DND-41 (cell line): Measurements from ENCODE around the gene PTPRN2.
"Not testable (repeated sequence)": the region's sequence is repeated elsewhere in the genome, so short reads cannot be mapped to it uniquely, and the experiment has no call there.

Experiments used
- ATAC-seq: fragments of 200-7000 bp; cut with Tn5 transposase; 3 replicates; pipeline ENCODE4 v1.9.1; 2021; ENCODE audit warnings: low read depth; ENCODE audit not compliant: insufficient read depth
- DNase-seq: peaks from one replicate; pipeline ENCODE4 v3.0.0-alpha.2; 2020
- H2AFZ ChIP-seq: 2 replicates; pipeline ENCODE4 v1.6.0; 2012; ENCODE audit warnings: low read depth, low read length
- H3K27ac ChIP-seq: 2 replicates; pipeline ENCODE4 v1.5.1; 2012; ENCODE audit warnings: low read length, inconsistent platforms
- H3K27me3 ChIP-seq: fragments of 200-600 bp; sonication (generic); 2 replicates; pipeline ENCODE4 v1.6.0; 2012; ENCODE audit warnings: low read length, mild to moderate bottlenecking, inconsistent platforms; ENCODE audit not compliant: insufficient read depth, poor library complexity
- H3K36me3 ChIP-seq: 2 replicates; pipeline ENCODE4 v1.5.1; 2012; ENCODE audit warnings: low read length, inconsistent platforms; ENCODE audit not compliant: insufficient read depth
- H3K4me1 ChIP-seq: 2 replicates; pipeline ENCODE4 v1.5.1; 2012; ENCODE audit warnings: mild to moderate bottlenecking, low read length; ENCODE audit not compliant: insufficient read depth
- H3K4me2 ChIP-seq: 2 replicates; pipeline ENCODE4 v1.6.0; 2012; ENCODE audit warnings: mild to moderate bottlenecking, moderate library complexity, low read length, inconsistent platforms; ENCODE audit not compliant: insufficient read depth
- H3K4me3 ChIP-seq, 2 experiments: fragments of 200-600 bp in 1 of 2; shearing (Covaris generic) in 1 of 2; 2 replicates each; pipeline ENCODE4 v1.5.1; 2012 to 2016; ENCODE audit warnings: inconsistent platforms in 2 of 2, low read length in 2 of 2, mild to moderate bottlenecking in 2 of 2, low read depth in 1 of 2, moderate library complexity in 1 of 2
- H3K79me2 ChIP-seq: 2 replicates; pipeline ENCODE4 v1.6.0; 2012; ENCODE audit warnings: low read length, inconsistent platforms; ENCODE audit not compliant: insufficient read depth
- H3K9ac ChIP-seq: 2 replicates; pipeline ENCODE4 v1.6.0; 2012; ENCODE audit warnings: low read depth, mild to moderate bottlenecking, inconsistent platforms, low read length, moderate library complexity
- H3K9me3 ChIP-seq: 2 replicates; pipeline ENCODE4 v1.5.1; 2012; ENCODE audit warnings: low read length, moderate library complexity, mild to moderate bottlenecking, inconsistent platforms; ENCODE audit not compliant: insufficient read depth, severe bottlenecking
- H4K20me1 ChIP-seq: 2 replicates; pipeline ENCODE4 v1.6.0; 2012; ENCODE audit warnings: low read length; ENCODE audit not compliant: insufficient read depth
- EZH2 ChIP-seq: IDR thresholded peaks from 3 replicates; pipeline ENCODE4 v1.6.1; 2012; ENCODE audit warnings: borderline replicate concordance, low read depth, mild to moderate bottlenecking, moderate library complexity, low read length, inconsistent platforms; ENCODE audit not compliant: severe bottlenecking
- TF ChIP-seq, protein P1 (sequence below): IDR thresholded peaks from 2 replicates; pipeline ENCODE4 v1.5.1; 2012; ENCODE audit warnings: borderline replicate concordance, low read length, moderate library complexity, mild to moderate bottlenecking; ENCODE audit not compliant: poor library complexity, severe bottlenecking; ENCODE audit errors: extremely low read depth

The PTPRN2 gene

DNA sequence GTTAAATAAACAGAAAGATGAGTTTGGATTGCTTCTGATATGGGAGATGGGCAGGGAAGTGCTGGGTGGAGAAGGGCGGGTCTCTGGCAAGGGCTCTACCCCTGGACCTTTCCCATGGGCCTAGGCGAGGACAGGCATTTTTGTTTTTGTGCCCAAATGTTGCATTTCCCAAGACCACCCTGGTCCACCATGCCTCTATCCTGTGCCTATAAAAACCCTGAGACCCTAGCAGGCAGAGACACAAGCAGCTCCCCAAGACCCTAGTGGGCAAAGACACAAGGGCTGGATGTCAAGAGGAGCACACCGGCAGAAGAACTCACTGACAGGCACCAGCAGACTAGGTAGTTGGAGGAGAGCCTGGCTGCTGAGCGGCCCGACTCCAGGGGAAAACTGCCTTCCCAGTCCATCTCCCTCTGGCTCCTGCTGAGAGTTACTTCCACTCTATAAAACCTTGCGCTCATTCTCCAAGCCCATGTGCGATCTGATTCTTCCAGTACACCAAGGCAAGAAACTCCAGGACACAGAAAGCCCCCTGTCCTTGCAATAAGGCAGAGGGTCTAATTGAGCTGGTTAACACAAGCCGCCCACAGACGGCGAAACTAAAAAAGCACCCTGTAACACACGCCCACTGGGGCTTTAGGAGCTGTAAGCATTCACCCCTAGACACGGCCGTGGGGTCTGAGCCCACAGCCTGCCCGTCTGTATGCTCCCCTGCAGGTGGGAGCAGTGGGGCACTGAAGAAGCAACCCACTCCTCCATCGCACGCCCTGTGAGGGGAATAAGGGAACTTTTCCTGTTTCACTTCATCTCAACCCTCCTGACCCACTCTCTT, 291.4 kb downstream of the PTPRN2 start:
- Histone ChIP-seq H3K9me3 (no peaks in the 10 kb centered on the region), H3K27me3 (peaks cover 4% of the 10 kb centered on the region), H3K36me3 (no peaks in the 10 kb centered on the region), H3K27ac (no peak overlapping the region), H3K4me2 (no peak overlapping the region), H3K79me2 (no peaks in the 10 kb centered on the region), H4K20me1 (no peaks in the 10 kb centered on the region), H3K9ac (no peak overlapping the region), H3K4me1 (no peaks in the 10 kb centered on the region), H3K4me3 (no peak overlapping the region), H2AFZ (no peak overlapping the region)
- ATAC-seq (no peak), DNase-seq (no peak)
- TF ChIP-seq, protein P1, sequence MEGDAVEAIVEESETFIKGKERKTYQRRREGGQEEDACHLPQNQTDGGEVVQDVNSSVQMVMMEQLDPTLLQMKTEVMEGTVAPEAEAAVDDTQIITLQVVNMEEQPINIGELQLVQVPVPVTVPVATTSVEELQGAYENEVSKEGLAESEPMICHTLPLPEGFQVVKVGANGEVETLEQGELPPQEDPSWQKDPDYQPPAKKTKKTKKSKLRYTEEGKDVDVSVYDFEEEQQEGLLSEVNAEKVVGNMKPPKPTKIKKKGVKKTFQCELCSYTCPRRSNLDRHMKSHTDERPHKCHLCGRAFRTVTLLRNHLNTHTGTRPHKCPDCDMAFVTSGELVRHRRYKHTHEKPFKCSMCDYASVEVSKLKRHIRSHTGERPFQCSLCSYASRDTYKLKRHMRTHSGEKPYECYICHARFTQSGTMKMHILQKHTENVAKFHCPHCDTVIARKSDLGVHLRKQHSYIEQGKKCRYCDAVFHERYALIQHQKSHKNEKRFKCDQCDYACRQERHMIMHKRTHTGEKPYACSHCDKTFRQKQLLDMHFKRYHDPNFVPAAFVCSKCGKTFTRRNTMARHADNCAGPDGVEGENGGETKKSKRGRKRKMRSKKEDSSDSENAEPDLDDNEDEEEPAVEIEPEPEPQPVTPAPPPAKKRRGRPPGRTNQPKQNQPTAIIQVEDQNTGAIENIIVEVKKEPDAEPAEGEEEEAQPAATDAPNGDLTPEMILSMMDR = no peak
- TF ChIP-seq EZH2 = no peak

GRCh38 chr7:158294468-158295215, 293.0 kb downstream of the PTPRN2 start:
- not testable (repeated sequence) for H3K27ac ChIP-seq, H3K9me3 ChIP-seq, ATAC-seq, H3K27me3 ChIP-seq, H3K36me3 ChIP-seq, H4K20me1 ChIP-seq, H3K4me1 ChIP-seq, H3K4me2 ChIP-seq, H3K79me2 ChIP-seq, DNase-seq, H3K4me3 ChIP-seq, H2AFZ ChIP-seq, H3K9ac ChIP-seq

DNA sequence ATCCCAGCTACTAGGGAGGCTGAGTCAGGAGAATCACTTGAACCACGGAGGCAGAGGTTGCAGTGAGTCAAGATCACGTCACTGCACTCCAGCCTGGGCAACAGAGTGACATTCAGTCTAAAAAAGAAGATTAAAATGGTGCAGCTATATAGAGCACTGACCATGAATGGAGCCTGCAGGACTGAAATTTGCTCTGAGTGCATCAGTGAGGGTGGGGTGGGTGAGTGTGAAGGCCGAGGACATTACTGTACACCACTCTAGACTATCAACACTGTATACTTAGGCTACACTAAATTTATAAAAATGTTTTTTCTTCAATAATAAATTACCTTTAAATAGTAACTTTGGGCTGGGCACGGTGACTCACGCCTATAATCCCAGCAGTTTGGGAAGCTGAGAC, 294.7 kb downstream of the PTPRN2 start:
- no peak for TF ChIP-seq EZH2
- TF ChIP-seq, protein P1 = no peak
- no peaks in the 10 kb centered on the region for H4K20me1 ChIP-seq
- H3K79me2 ChIP-seq = no peaks in the 10 kb centered on the region
- no peak for DNase-seq
- no peak overlapping the region for H3K4me3 ChIP-seq
- peaks cover 8% of the 10 kb centered on the region for H3K9me3 ChIP-seq
- H3K27ac ChIP-seq = no peak overlapping the region
- H3K4me2 ChIP-seq = no peak overlapping the region
- H2AFZ ChIP-seq = no peak overlapping the region
- H3K36me3 ChIP-seq = no peaks in the 10 kb centered on the region
- no peak for ATAC-seq
- H3K9ac ChIP-seq = no peak overlapping the region
- no peaks in the 10 kb centered on the region for H3K4me1 ChIP-seq
- no peaks in the 10 kb centered on the region for H3K27me3 ChIP-seq

DNA sequence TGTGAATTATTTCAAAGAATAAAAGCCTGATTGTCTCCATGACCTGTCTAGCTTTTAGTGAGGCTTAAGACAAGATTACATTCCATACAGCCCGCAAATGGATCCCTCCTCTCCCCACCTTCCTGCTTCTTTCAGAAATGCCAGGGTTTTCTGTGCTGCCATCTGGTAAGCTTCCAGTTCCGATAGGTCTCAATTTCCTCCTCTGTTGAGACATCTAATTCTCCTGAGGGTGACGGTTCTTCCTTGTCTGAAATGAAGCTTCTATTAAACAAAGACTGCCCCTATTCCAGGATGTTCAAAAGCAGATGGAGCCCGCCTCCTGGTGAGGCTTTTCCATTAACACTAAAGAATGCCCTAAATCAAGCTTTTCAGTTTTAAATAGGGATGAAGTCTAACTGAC, 295.6 kb downstream of the PTPRN2 start:
- TF ChIP-seq, protein P1 = no peak
- no peak for TF ChIP-seq EZH2
- Histone ChIP-seq H3K9me3 (peaks cover 8% of the 10 kb centered on the region), H2AFZ (no peak overlapping the region), H3K79me2 (no peaks in the 10 kb centered on the region), H3K4me1 (no peaks in the 10 kb centered on the region), H3K27ac (no peak overlapping the region), H3K27me3 (no peaks in the 10 kb centered on the region), H3K9ac (no peak overlapping the region), H3K4me2 (no peak overlapping the region), H3K4me3 (no peak overlapping the region), H4K20me1 (no peaks in the 10 kb centered on the region), H3K36me3 (no peaks in the 10 kb centered on the region)
- ATAC-seq (no peak), DNase-seq (no peak)
